22Rv1 (cell line): ENCODE data around the gene FER.
"Not testable (repeated sequence)": the region's sequence is repeated elsewhere in the genome, so short reads cannot be mapped to it uniquely, and the experiment has no call there.

Experiments used
- H3K27ac ChIP-seq: fragments of 450-650 bp; 2 replicates; pipeline ENCODE4 v1.5.1; 2017
- ZFX ChIP-seq: fragments of 450-650 bp; IDR thresholded peaks from 2 replicates; pipeline ENCODE4 v1.6.1; 2017; ENCODE audit warnings: antibody characterized with exemption, borderline replicate concordance
- TF ChIP-seq, protein P1 (sequence below): fragments of 450-650 bp; IDR thresholded peaks from 2 replicates; pipeline ENCODE4 v1.5.1; 2017; ENCODE audit warnings: mild to moderate bottlenecking

FER gene

GRCh38 chr5:108786806-108787483, 39.2 kb downstream of the FER start:
- no peak for TF ChIP-seq ZFX
- TF ChIP-seq, protein P1, sequence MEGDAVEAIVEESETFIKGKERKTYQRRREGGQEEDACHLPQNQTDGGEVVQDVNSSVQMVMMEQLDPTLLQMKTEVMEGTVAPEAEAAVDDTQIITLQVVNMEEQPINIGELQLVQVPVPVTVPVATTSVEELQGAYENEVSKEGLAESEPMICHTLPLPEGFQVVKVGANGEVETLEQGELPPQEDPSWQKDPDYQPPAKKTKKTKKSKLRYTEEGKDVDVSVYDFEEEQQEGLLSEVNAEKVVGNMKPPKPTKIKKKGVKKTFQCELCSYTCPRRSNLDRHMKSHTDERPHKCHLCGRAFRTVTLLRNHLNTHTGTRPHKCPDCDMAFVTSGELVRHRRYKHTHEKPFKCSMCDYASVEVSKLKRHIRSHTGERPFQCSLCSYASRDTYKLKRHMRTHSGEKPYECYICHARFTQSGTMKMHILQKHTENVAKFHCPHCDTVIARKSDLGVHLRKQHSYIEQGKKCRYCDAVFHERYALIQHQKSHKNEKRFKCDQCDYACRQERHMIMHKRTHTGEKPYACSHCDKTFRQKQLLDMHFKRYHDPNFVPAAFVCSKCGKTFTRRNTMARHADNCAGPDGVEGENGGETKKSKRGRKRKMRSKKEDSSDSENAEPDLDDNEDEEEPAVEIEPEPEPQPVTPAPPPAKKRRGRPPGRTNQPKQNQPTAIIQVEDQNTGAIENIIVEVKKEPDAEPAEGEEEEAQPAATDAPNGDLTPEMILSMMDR = no peak
- no peak overlapping the region for H3K27ac ChIP-seq

DNA sequence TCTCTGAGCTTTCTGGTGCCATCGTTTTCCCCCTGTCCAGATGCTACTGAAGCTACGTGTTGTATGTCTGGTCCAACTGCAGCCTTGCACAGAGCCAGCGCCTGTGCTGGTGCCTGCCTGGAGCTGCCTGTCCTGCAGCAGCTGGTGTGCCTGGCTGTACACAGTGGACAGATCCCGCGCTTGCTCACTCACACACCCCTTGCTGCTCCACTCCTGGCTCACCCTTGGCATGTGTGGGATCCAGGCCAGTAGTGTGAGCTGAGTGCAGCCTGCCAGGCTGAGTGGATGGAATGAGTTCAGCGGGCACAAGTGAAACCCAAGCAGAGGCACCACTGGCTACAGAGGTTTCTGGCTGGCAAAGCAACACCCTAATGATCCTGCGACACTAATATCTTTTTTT, 40.4 kb downstream of the FER start:
- TF ChIP-seq, protein P1 = no peak
- no peak for TF ChIP-seq ZFX
- no peak overlapping the region for H3K27ac ChIP-seq

GRCh38 chr5:108793207-108793606, 45.5 kb downstream of the FER start:
- no peak overlapping the region for H3K27ac ChIP-seq
- no peak for TF ChIP-seq ZFX
- TF ChIP-seq, protein P1 = no peak

DNA sequence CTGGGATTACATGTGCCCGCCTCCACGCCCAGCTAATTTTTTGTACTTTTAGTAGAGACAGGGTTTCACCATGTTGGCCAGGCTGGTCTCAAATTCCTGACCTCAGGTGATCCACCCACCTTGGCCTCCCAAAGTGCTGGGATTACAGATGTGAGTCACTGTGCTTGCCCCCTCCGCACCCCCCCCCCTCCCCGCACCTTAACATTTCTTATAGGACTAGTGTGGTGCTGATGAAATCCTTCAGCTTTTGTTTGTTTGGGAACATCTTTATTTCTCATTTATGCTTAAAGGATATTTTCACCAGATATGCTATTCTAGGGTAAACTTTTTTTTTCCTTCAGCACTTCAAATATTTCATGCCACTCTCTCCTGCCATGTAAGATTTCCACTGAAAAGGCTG, 46.7 kb downstream of the FER start:
- not testable (repeated sequence) for H3K27ac ChIP-seq

DNA sequence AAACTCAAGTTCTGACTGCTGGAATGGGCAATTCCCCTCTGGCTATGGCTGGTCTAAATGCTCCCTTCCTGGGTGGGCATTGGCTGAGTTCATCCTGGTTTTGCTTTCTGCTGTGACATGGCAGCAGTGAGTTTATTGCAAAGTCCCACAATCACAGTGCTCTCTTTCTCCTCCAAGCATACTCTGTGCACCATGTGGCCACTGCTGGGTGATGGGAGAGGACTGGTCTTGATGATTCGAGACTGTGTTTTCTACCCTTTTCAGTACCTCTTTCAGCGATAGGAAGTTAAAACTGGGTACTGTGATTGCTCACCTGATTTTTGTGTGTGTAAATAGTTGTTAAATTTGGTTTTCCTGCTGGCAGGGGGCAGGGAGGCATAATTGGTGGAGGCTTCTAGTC, 49.7 kb downstream of the FER start:
- no peak overlapping the region for H3K27ac ChIP-seq
- TF ChIP-seq, protein P1 = no peak
- TF ChIP-seq ZFX = no peak

GRCh38 chr5:108797986-108798385, 50.3 kb downstream of the FER start:
- TF ChIP-seq, protein P1 = no peak
- no peak for TF ChIP-seq ZFX
- no peak overlapping the region for H3K27ac ChIP-seq

- TF ChIP-seq ZFX = no peak
- TF ChIP-seq, protein P1 = no peak
- no peak overlapping the region for H3K27ac ChIP-seq
Measured at GRCh38 chr5:108798513-108799265, 51.0 kb downstream of the FER start.
